Testis (tissue), 2 donors: ENCODE results near the gene ZNF22.

Experiments used
- CTCF ChIP-seq, 3 experiments: fragments of 450-650 bp in 2 of 3; fragments of 200-600 bp in 1 of 3; sonication (generic) in 1 of 3; IDR thresholded peaks; one replicate each; pipeline ENCODE4 v1.5.1; 2016 to 2019; ENCODE audit warnings: antibody characterized with exemption in 3 of 3, mild to moderate bottlenecking in 2 of 3, moderate library complexity in 1 of 3
- POLR2A ChIP-seq: fragments of 450-650 bp; IDR thresholded peaks from one replicate; pipeline ENCODE4 v1.6.1; 2017; ENCODE audit warnings: antibody characterized with exemption, mild to moderate bottlenecking, moderate library complexity

GRCh38 chr10:44974082-44974627, 26.6 kb upstream of the ZNF22 start:
- TF ChIP-seq CTCF (IDR thresholded peaks at IDR 0.05) (no peak), POLR2A (no peak)
